HepG2 (cell line): ENCODE measurements around the gene MYH9. TPM values are rescaled to one million over a fixed set of nuclear protein-coding genes. Genes with fewer than 3 reads are reported as not detected.

Experiments
- BORCS8-MEF2B ChIP-seq: sonication (generic); formaldehyde crosslinking; IDR thresholded peaks from 2 replicates; pipeline ENCODE4 v1.8.0; 2022; ENCODE audit warnings: mild to moderate bottlenecking, missing genetic modification reagents
- CHD4 ChIP-seq: fragments of 200-600 bp; sonication (generic); IDR thresholded peaks from 2 replicates; pipeline ENCODE4 v1.7.0; 2017; ENCODE audit warnings: mild to moderate bottlenecking, low read length, borderline replicate concordance
- CREBL2 ChIP-seq: sonication (generic); formaldehyde crosslinking; IDR thresholded peaks from 2 replicates; pipeline ENCODE4 v1.8.1; 2023; ENCODE audit warnings: missing genetic modification reagents, mild to moderate bottlenecking, borderline replicate concordance
- FIP1L1 ChIP-seq: fragments of 200-400 bp; formaldehyde crosslinking; IDR thresholded peaks from 2 replicates; pipeline ENCODE4 v1.6.1; 2018; ENCODE audit warnings: low read depth, mild to moderate bottlenecking, low read length, moderate library complexity, borderline replicate concordance; ENCODE audit not compliant: insufficient read depth
- FOSL1 ChIP-seq: sonication (generic); formaldehyde crosslinking; IDR thresholded peaks from 2 replicates; pipeline ENCODE4 v1.9.0; 2021; ENCODE audit warnings: missing genetic modification reagents, borderline replicate concordance
- FOXK1 ChIP-seq: sonication (generic); formaldehyde crosslinking; IDR thresholded peaks from 2 replicates; pipeline ENCODE4 v1.4.0; 2020; ENCODE audit warnings: low read depth, missing genetic modification reagents, borderline replicate concordance
- GPN1 ChIP-seq: sonication (generic); formaldehyde crosslinking; IDR thresholded peaks from 2 replicates; pipeline ENCODE4 v1.5.1; 2020; ENCODE audit warnings: missing genetic modification reagents, borderline replicate concordance
- HNRNPH1 ChIP-seq: fragments of 200-400 bp; formaldehyde crosslinking; optimal IDR thresholded peaks from 2 replicates; pipeline ENCODE3; 2017; ENCODE audit warnings: mild to moderate bottlenecking, low read depth, low read length
- JUND ChIP-seq: sonication (generic); formaldehyde crosslinking; IDR thresholded peaks from 2 replicates; pipeline ENCODE4 v1.8.0; 2022; ENCODE audit warnings: mild to moderate bottlenecking, missing genetic modification reagents
- KLF12 ChIP-seq: sonication (generic); formaldehyde crosslinking; IDR thresholded peaks from 2 replicates; pipeline ENCODE4 v1.4.0; 2020; ENCODE audit warnings: missing genetic modification reagents, borderline replicate concordance
- MXD4 ChIP-seq: IDR thresholded peaks from 2 replicates; pipeline ENCODE4 v1.6.1; 2016; ENCODE audit warnings: mild to moderate bottlenecking, missing biosample characterization, missing genetic modification reagents
- POLR2AphosphoS2 ChIP-seq: IDR thresholded peaks from 2 replicates; pipeline ENCODE4 v1.6.1; 2011; ENCODE audit warnings: low read depth, low read length, improper control_type of control experiment
- TAF1 ChIP-seq: sonication (generic); formaldehyde crosslinking; IDR thresholded peaks from 2 replicates; pipeline ENCODE4 v1.4.0; 2020; ENCODE audit warnings: missing genetic modification reagents
- TERF1 ChIP-seq: sonication (generic); formaldehyde crosslinking; IDR thresholded peaks from 2 replicates; pipeline ENCODE4 v1.8.0; 2022; ENCODE audit warnings: mild to moderate bottlenecking, missing genetic modification reagents, moderate library complexity
- THAP11 ChIP-seq: IDR thresholded peaks from 2 replicates; pipeline ENCODE4 v1.6.1; 2016; ENCODE audit warnings: missing biosample characterization, missing genetic modification reagents
- TMF1 ChIP-seq: sonication (generic); formaldehyde crosslinking; IDR thresholded peaks from 2 replicates; pipeline ENCODE4 v1.8.1; 2022; ENCODE audit warnings: low read depth, missing genetic modification reagents
- ZBTB21 ChIP-seq: sonication (generic); formaldehyde crosslinking; IDR thresholded peaks from 2 replicates; pipeline ENCODE4 v1.4.0; 2020; ENCODE audit warnings: missing genetic modification reagents
- ZFP36 ChIP-seq: fragments of 150-350 bp; IDR thresholded peaks from 2 replicates; pipeline ENCODE4 v1.6.1; 2018; ENCODE audit warnings: borderline replicate concordance, low read length, low read depth; ENCODE audit not compliant: partially characterized antibody
- ZGPAT ChIP-seq: IDR thresholded peaks from 2 replicates; pipeline ENCODE4 v1.6.1; 2016; ENCODE audit warnings: mild to moderate bottlenecking
- ZNF12 ChIP-seq: sonication (generic); formaldehyde crosslinking; IDR thresholded peaks from 2 replicates; pipeline ENCODE4 v1.5.0; 2020; ENCODE audit warnings: missing genetic modification reagents
- ZNF33B ChIP-seq: sonication (generic); formaldehyde crosslinking; IDR thresholded peaks from 2 replicates; pipeline ENCODE4 v1.5.1; 2020; ENCODE audit warnings: mild to moderate bottlenecking, missing genetic modification reagents
- ZNF354B ChIP-seq: sonication (generic); formaldehyde crosslinking; IDR thresholded peaks from 2 replicates; pipeline ENCODE4 v1.8.0; 2022; ENCODE audit warnings: mild to moderate bottlenecking, missing genetic modification reagents
- ZNF703 ChIP-seq: sonication (generic); formaldehyde crosslinking; IDR thresholded peaks from 2 replicates; pipeline ENCODE4 v1.5.1; 2020; ENCODE audit warnings: missing genetic modification reagents, mild to moderate bottlenecking, moderate library complexity, borderline replicate concordance
- ZNF788 ChIP-seq: sonication (generic); formaldehyde crosslinking; IDR thresholded peaks from 2 replicates; pipeline ENCODE4 v1.5.0; 2020; ENCODE audit warnings: mild to moderate bottlenecking, missing genetic modification reagents, borderline replicate concordance
- ZSCAN21 ChIP-seq: sonication (generic); formaldehyde crosslinking; IDR thresholded peaks from 2 replicates; pipeline ENCODE4 v1.8.0; 2022; ENCODE audit warnings: mild to moderate bottlenecking, missing genetic modification reagents, moderate library complexity, borderline replicate concordance
- polyA plus RNA-seq, 8 experiments: library from polyadenylated mRNA; depleted of rRNA in 3 of 8; stranded (reverse) in 7 of 8; unstranded in 1 of 8; fragments of >200 nt; fragmentation: Illumina TruSeq in 4 of 8; extraction: Trizol in 4 of 8; gene quantifications; 2 replicates each; pipeline versions ENCODE4 v1.2.1 to v1.2.3, GENCODE V29; 2011 to 2016; ENCODE audit warnings: low read depth in 4 of 8, missing spikeins in 1 of 8, mixed read lengths in 1 of 8; ENCODE audit not compliant: insufficient read depth in 1 of 8
- total RNA-seq, 5 experiments: library from RNA; depleted of rRNA; stranded (reverse); fragments of >200 nt; fragmentation: Illumina TruSeq; extraction: Trizol; gene quantifications; 2 replicates each; pipeline ENCODE4 v1.2.3, GENCODE V29; 2016; ENCODE audit warnings: low read depth in 1 of 5
- TF ChIP-seq, protein P1 (sequence below): sonication (generic); formaldehyde crosslinking; IDR thresholded peaks from 2 replicates; pipeline ENCODE4 v1.9.0; 2022; ENCODE audit warnings: low read depth, missing genetic modification reagents

Gene MYH9
- total and polyA plus RNA-seq, 2 of the 13 experiments (the other 11 are each of a cell fraction or from before 2014, with no cell fraction given) = 50.7 to 98.5 TPM

DNA sequence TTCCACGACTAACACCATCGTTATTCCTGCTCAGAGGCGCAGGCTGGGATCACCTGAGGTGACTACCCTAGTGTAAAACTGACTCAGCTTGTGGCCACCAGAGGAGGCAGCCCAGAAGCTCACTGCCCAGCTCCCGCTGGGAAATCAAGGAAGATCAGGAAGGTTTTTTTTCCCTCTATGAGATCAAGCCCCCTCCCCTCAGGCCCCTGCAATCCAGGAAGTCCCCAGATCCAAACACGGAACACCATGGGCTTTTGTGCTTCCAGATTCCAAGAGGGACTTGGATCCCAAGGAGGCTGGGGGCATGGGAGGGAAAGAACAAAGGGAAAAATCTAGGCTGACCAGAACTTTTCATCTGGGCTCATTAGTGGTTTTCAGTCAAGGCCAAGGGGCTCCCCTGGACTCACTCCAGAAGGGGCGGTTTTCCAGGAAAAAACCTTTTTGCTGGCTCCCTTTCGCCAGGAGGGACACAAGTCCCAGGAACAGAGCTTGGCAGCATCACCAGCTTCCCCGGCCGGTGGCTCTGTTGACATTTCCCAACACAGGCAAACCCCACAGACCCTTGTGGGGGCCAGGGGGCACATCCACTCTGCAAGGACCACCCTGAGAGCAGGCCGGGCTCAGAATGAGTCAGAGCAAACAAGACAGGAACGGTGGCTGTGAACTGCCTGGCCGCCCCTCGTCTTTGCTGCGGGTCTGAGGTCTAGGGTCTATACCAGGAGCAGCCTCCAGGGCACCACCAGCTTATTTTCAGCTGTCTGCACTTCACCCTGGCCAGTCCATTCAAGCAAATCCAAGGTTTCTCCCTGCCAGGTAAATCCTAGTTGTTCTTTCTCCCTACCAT lies 36.8 kb downstream of the MYH9 start (continued):
- TF ChIP-seq FOXK1 = 0 out of 2 replicates have a peak, but pooled peaks have one; percentile 66
- no peak for TF ChIP-seq GPN1
- TF ChIP-seq ZFP36 = no peak
- peak; percentile 47; the same call in 1 of the 2 replicates for TF ChIP-seq FIP1L1
- TF ChIP-seq CREBL2 (CRISPR knock-in tag) = no peak
- no peak for TF ChIP-seq TMF1 (CRISPR knock-in tag)
- peak; percentile 39; the same call in 1 of the 2 replicates for TF ChIP-seq THAP11 (CRISPR knock-in tag)
- 0 out of 2 replicates have a peak, but pooled peaks have one; percentile 46 for TF ChIP-seq ZNF703 (CRISPR knock-in tag)
- TF ChIP-seq TAF1 (CRISPR knock-in tag) = no peak
- peak; percentile 64; the same call in 1 of the 2 replicates for TF ChIP-seq ZBTB21 (CRISPR knock-in tag)
- no peak for TF ChIP-seq ZNF33B (CRISPR knock-in tag)
- TF ChIP-seq MXD4 = no peak
- no peak for TF ChIP-seq ZNF354B (CRISPR knock-in tag)
- no peak for TF ChIP-seq POLR2AphosphoS2
- 0 out of 2 replicates have a peak, but pooled peaks have one; percentile 62 for TF ChIP-seq BORCS8-MEF2B
- TF ChIP-seq ZGPAT = peak; percentile 75; the same call in 1 of the 2 replicates
- peak; percentile 89 for TF ChIP-seq FOSL1 (CRISPR knock-in tag)
- no peak for TF ChIP-seq CHD4
- no peak for TF ChIP-seq ZNF788 (CRISPR knock-in tag)
- TF ChIP-seq TERF1 (CRISPR knock-in tag) = no peak
- TF ChIP-seq HNRNPH1 = peak; percentile 39
- TF ChIP-seq, protein P1, sequence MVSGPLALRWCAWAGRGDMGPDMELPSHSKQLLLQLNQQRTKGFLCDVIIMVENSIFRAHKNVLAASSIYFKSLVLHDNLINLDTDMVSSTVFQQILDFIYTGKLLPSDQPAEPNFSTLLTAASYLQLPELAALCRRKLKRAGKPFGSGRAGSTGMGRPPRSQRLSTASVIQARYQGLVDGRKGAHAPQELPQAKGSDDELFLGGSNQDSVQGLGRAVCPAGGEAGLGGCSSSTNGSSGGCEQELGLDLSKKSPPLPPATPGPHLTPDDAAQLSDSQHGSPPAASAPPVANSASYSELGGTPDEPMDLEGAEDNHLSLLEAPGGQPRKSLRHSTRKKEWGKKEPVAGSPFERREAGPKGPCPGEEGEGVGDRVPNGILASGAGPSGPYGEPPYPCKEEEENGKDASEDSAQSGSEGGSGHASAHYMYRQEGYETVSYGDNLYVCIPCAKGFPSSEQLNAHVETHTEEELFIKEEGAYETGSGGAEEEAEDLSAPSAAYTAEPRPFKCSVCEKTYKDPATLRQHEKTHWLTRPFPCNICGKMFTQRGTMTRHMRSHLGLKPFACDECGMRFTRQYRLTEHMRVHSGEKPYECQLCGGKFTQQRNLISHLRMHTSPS (CRISPR knock-in tag) = peak; percentile 94
- TF ChIP-seq ZSCAN21 (CRISPR knock-in tag) = no peak; the same call in 1 of the 2 replicates
- peak; percentile 91 for TF ChIP-seq JUND (CRISPR knock-in tag)
- TF ChIP-seq KLF12 (CRISPR knock-in tag) = no peak
- peak; percentile 62 for TF ChIP-seq ZNF12 (CRISPR knock-in tag)
